Measurements from ENCODE around the gene SLC26A6.

SLC26A6 gene

DNA sequence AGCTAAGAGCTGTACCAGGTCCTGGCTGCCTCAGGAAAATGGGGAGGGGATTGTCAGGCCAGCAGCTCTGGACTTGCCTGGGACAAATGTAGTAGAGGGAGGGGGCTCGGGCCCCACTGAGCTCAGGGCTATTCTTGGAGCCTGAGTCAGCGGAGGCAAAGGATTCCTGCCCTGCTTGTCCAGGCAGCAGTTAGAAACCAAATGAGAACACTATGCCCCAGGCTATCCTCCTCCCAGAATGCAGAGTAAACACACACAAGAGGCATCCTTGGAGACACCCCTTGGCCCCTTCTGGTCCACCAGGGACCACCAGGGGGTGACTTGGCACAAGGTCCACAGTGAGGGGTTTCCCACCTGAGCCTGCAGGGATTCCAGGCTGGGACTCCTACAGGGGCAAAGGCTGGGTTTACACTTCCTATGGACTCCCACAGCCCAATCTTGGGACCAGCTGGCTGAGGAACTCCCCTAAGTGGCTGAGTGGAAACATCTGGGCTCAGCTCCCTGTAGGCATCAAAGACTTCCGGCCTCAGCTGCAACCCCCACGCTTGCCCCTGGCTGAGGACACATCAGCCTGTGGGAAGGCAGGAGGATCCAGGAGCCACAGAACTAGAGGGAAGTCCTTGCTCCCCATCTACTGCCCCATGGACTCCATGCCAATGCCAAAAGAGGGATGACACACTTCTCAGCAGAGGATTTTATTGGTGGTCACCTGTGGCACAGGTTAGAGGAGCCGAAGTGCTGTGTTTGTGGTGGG is 36.8 kb downstream of the SLC26A6 start:
- peaks cover 20 to 61% (median 41%) of the 10 kb centered on the region in 4 experiments for H3K36me3 ChIP-seq (ENCODE audit: control insufficient read depth in 4 of 4, insufficient read depth in 4 of 4, low read length in 3 of 4)
- H3K9me3 ChIP-seq (ENCODE audit: control extremely low read depth in 1 of 5, control insufficient read depth in 4 of 5, insufficient read depth in 2 of 5, low read depth in 1 of 5, low read length in 4 of 5): no peaks in the 10 kb centered on the region
- DNase-seq: no peak
- no peak overlapping the region for H3K4me3 ChIP-seq (ENCODE audit: control insufficient read depth in 1 of 7, extremely low read depth in 1 of 7, insufficient read depth in 4 of 7, low read depth in 2 of 7, low read length in 6 of 7)
- 96% methylated on average over 4 of the region's 5 CpGs for WGBS (ENCODE audit: insufficient coverage)
- H3K27me3 ChIP-seq (replicated peaks in 2 of 5; ENCODE audit: control insufficient read depth in 4 of 5, insufficient read depth in 5 of 5, low read length in 4 of 5): peaks cover 0 to 33% (median 15%) of the 10 kb centered on the region in 5 experiments
- peaks cover 0 to 12% (median 4%) of the 10 kb centered on the region in 4 experiments for H3K4me1 ChIP-seq (ENCODE audit: control extremely low read depth in 1 of 4, control insufficient read depth in 4 of 4, insufficient read depth in 4 of 4, low read length in 3 of 4)
- no peak overlapping the region for H3K27ac ChIP-seq (ENCODE audit: insufficient read depth in 1 of 2, low read depth in 1 of 2, low read length in 2 of 2, poor library complexity in 1 of 2, severe bottlenecking in 2 of 2)
- CTCF ChIA-PET: no interaction called here
- POLR2A ChIA-PET: interaction anchor here (0.5 kb wide), 1 partner anchor 44 kb away, joined by 3 read pairs; no protein-coding TSS in a partner anchor

DNA sequence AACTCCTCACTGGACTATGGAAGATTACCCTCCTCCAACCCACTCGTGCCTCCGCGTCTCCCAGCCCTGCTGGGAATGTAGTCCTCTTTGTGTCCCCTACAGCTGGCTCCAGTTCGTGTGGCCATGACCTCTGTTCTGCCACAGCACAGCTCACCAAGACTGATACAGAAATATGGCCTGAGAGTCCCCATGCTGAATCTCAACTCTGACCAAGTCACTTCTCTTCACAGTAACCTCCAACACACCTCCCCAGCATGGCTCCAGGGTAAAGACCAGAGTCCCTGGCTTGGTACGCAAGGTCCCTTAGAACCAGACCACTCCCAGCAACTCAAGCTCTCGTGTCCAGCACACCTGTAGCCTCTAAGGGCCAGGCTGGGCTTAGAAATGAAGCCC is 37.9 kb downstream of the SLC26A6 start:
- Histone ChIP-seq H3K27me3 (replicated peaks in 2 of 5; ENCODE audit: control insufficient read depth in 4 of 5, insufficient read depth in 5 of 5, low read length in 4 of 5) (peaks cover 0 to 42% (median 18%) of the 10 kb centered on the region in 5 experiments), H3K27ac (ENCODE audit: insufficient read depth in 1 of 2, low read depth in 1 of 2, low read length in 2 of 2, poor library complexity in 1 of 2, severe bottlenecking in 2 of 2) (no peak overlapping the region), H3K9me3 (ENCODE audit: control extremely low read depth in 1 of 5, control insufficient read depth in 4 of 5, insufficient read depth in 2 of 5, low read depth in 1 of 5, low read length in 4 of 5) (no peaks in the 10 kb centered on the region), H3K36me3 (ENCODE audit: control insufficient read depth in 4 of 4, insufficient read depth in 4 of 4, low read length in 3 of 4) (peaks cover 17 to 50% (median 32%) of the 10 kb centered on the region in 4 experiments), H3K4me1 (ENCODE audit: control extremely low read depth in 1 of 4, control insufficient read depth in 4 of 4, insufficient read depth in 4 of 4, low read length in 3 of 4) (peaks cover 0 to 12% (median 4%) of the 10 kb centered on the region in 4 experiments), H3K4me3 (ENCODE audit: control insufficient read depth in 1 of 7, extremely low read depth in 1 of 7, insufficient read depth in 4 of 7, low read depth in 2 of 7, low read length in 6 of 7) (no peak overlapping the region)
- ChIA-PET CTCF (no interaction called here), POLR2A (interaction anchor here (0.6 kb wide), 1 partner anchor 309 kb away, joined by 3 read pairs; no protein-coding TSS in a partner anchor)
- no peak for DNase-seq
- WGBS (ENCODE audit: insufficient coverage): 85% methylated on average over 6 of the region's 6 CpGs

DNA sequence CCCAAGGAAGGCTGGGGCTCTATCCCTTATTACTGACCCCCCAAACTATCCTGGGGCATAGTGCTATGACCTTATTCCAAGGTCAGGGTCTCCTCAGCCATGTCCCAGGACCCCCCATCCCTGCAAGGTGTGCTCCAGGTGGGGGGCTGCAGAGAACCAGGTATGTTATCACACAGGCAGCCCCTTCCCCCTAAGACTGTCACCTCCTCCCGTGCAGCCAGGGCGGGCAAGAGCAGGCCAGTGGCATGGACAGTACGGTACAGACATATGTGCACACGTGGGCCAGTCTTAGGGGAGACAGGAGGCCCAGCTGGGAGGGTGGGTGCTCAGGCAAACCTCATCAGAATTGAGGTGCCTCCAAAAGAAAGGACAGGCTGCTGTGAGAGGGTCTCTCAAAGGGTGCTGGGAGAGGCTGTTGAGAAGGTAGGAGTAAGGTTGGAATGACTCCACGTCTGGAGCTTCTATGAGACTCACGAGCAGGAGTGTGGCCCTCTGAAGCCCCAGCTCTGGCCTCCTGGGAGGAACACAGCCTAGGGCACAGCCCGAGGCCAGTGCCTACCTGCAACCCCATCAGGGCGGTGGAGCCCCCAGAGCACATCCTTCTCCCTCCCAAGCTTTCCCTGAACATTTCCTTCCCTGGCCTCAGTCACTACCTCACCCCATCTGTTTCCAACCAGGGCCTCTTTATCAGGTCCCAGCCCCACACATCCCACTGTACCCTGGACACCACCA is 38.4 kb downstream of the SLC26A6 start:
- Histone ChIP-seq H3K4me1 (ENCODE audit: control extremely low read depth in 1 of 4, control insufficient read depth in 4 of 4, insufficient read depth in 4 of 4, low read length in 3 of 4) (peaks cover 0 to 12% (median 4%) of the 10 kb centered on the region in 4 experiments), H3K36me3 (ENCODE audit: control insufficient read depth in 4 of 4, insufficient read depth in 4 of 4, low read length in 3 of 4) (peaks cover 17 to 46% (median 31%) of the 10 kb centered on the region in 4 experiments), H3K9me3 (ENCODE audit: control extremely low read depth in 1 of 5, control insufficient read depth in 4 of 5, insufficient read depth in 2 of 5, low read depth in 1 of 5, low read length in 4 of 5) (no peaks in the 10 kb centered on the region), H3K27me3 (replicated peaks in 2 of 5; ENCODE audit: control insufficient read depth in 4 of 5, insufficient read depth in 5 of 5, low read length in 4 of 5) (peaks cover 0 to 42% (median 18%) of the 10 kb centered on the region in 5 experiments), H3K27ac (ENCODE audit: insufficient read depth in 1 of 2, low read depth in 1 of 2, low read length in 2 of 2, poor library complexity in 1 of 2, severe bottlenecking in 2 of 2) (no peak overlapping the region), H3K4me3 (ENCODE audit: control insufficient read depth in 1 of 7, extremely low read depth in 1 of 7, insufficient read depth in 4 of 7, low read depth in 2 of 7, low read length in 6 of 7) (no peak overlapping the region)
- CTCF ChIA-PET: no interaction called here
- WGBS (ENCODE audit: insufficient coverage): 80% methylated on average over 5 of the region's 8 CpGs
- POLR2A ChIA-PET: interaction anchor here (0.6 kb wide), 1 partner anchor 309 kb away, joined by 3 read pairs; no protein-coding TSS in a partner anchor
- DNase-seq: no peak

DNA sequence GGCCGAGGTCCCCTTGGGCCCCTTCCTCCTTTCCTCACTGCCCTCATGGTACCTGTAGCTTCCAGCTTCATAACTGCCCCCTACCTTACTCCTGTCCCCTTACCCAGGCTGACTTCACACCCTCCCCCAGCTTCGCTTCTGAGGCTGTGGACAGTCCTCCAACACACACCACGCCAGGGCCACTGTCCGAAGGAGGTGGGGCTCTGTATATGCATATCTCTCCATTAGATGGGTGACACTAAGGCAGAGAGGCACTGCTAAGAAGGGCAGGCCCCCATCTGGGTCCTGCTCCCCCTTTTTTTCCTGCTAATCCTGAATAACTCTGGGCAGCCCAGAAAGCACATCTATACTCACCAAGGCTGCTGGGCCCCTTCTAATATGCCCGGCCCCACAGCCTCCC is 39.1 kb downstream of the SLC26A6 start:
- WGBS (ENCODE audit: insufficient coverage): 77% methylated on average over 3 of the region's 5 CpGs
- Histone ChIP-seq H3K36me3 (ENCODE audit: control insufficient read depth in 4 of 4, insufficient read depth in 4 of 4, low read length in 3 of 4) (peaks cover 12 to 40% (median 25%) of the 10 kb centered on the region in 4 experiments), H3K4me3 (ENCODE audit: control insufficient read depth in 1 of 7, extremely low read depth in 1 of 7, insufficient read depth in 4 of 7, low read depth in 2 of 7, low read length in 6 of 7) (no peak overlapping the region), H3K27ac (ENCODE audit: insufficient read depth in 1 of 2, low read depth in 1 of 2, low read length in 2 of 2, poor library complexity in 1 of 2, severe bottlenecking in 2 of 2) (no peak overlapping the region), H3K27me3 (replicated peaks in 2 of 5; ENCODE audit: control insufficient read depth in 4 of 5, insufficient read depth in 5 of 5, low read length in 4 of 5) (peaks cover 0 to 42% (median 18%) of the 10 kb centered on the region in 5 experiments), H3K9me3 (ENCODE audit: control extremely low read depth in 1 of 5, control insufficient read depth in 4 of 5, insufficient read depth in 2 of 5, low read depth in 1 of 5, low read length in 4 of 5) (no peaks in the 10 kb centered on the region), H3K4me1 (ENCODE audit: control extremely low read depth in 1 of 4, control insufficient read depth in 4 of 4, insufficient read depth in 4 of 4, low read length in 3 of 4) (peaks cover 0 to 12% (median 4%) of the 10 kb centered on the region in 4 experiments)
- POLR2A ChIA-PET: no interaction called here
- CTCF ChIA-PET: interaction anchor here (0.6 kb wide), 1 partner anchor 1175 kb away, joined by 3 read pairs; no protein-coding TSS in a partner anchor
- DNase-seq: no peak

DNA sequence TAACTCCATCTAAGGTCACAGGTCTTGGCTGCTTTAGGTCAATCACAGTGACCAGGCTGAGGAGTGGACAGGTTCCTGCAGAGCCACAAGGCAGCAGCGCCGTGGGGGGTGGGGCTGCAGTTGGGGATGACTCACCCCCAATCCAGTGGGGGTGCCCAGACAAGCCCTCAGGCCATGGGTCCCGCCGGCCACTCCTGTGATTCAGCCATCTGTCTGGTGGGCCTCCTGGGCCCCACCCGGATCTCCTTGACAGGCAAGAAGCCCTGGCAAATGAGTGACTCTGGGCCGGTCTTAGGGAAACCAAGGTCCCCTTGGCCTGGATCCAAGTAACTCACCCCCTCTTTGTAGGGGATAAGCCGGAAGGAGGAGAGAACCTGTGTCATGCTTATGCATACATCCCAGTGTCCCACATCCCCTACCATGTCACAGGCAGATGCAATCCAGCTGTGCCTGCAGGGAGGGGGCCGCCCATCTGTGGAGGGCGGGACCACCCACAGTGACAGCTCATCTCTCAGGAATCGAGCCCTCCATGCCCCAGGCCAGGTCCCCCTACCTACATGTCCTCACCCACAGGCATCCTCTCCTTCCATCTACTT is 39.6 kb downstream of the SLC26A6 start:
- DNase-seq: peak in 2 of 3 donors; percentile 37 to 48

DNA sequence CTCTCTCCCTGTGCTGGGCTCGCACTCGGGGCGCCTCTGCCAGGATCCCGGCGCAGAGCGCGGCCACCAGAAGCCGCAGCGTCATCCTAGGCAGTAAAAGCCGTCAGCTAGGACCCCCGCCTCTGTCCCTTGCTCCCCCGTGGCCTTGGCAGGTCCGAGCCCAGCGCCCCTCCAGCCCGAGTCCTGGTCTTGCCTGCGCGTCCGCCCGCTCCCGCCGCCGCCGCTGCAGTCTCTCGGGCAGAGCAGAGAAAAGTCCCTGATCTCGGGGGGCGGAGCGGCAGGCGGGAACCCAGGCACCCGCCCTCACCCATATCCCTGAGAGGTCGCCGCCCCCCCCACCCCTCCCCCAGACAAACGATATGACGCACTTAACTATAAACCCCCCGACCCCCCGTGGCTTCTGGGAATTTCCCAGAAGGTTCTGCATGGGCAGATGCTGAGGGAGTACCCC is 40.2 kb downstream of the SLC26A6 start, which contains the start of gene COL7A1:
COL7A1 (minus strand) TSS at position 255 of the 451 bp plus-strand sequence; CDS start at position 85, 170 bp downstream.
- peaks cover 0 to 12% (median 4%) of the 10 kb centered on the region in 4 experiments for H3K4me1 ChIP-seq (ENCODE audit: control extremely low read depth in 1 of 4, control insufficient read depth in 4 of 4, insufficient read depth in 4 of 4, low read length in 3 of 4)
- no peaks in the 10 kb centered on the region for H3K9me3 ChIP-seq (ENCODE audit: control extremely low read depth in 1 of 5, control insufficient read depth in 4 of 5, insufficient read depth in 2 of 5, low read depth in 1 of 5, low read length in 4 of 5)
- H3K4me3 ChIP-seq (ENCODE audit: control insufficient read depth in 1 of 7, extremely low read depth in 1 of 7, insufficient read depth in 4 of 7, low read depth in 2 of 7, low read length in 6 of 7): peak within 1 kb of the TSS in 3 of 7 experiments; percentile 24 to 45 (median 43)
- H3K36me3 ChIP-seq (ENCODE audit: control insufficient read depth in 4 of 4, insufficient read depth in 4 of 4, low read length in 3 of 4): peaks cover 6 to 29% (median 19%) of the 10 kb centered on the region in 4 experiments
- H3K27ac ChIP-seq (ENCODE audit: insufficient read depth in 1 of 2, low read depth in 1 of 2, low read length in 2 of 2, poor library complexity in 1 of 2, severe bottlenecking in 2 of 2): no peak within 1 kb of the TSS
- peak in 1 of 3 donors; percentile 59 for DNase-seq
- ChIA-PET POLR2A (no interaction called here), CTCF (interaction anchor here (0.6 kb wide), 1 partner anchor 248 kb away, joined by 3 read pairs; no protein-coding TSS in a partner anchor)
- WGBS (ENCODE audit: insufficient coverage): under 1% methylated on average over 19 of the region's 35 CpGs
- H3K27me3 ChIP-seq (replicated peaks in 2 of 5; ENCODE audit: control insufficient read depth in 4 of 5, insufficient read depth in 5 of 5, low read length in 4 of 5): peaks cover 0 to 47% (median 18%) of the 10 kb centered on the region in 5 experiments

More for the DNA sequence above, 39.6 kb downstream of the SLC26A6 start:
- H3K4me3 ChIP-seq (ENCODE audit: control insufficient read depth in 1 of 7, extremely low read depth in 1 of 7, insufficient read depth in 4 of 7, low read depth in 2 of 7, low read length in 6 of 7): no peak overlapping the region
- no peak overlapping the region for H3K27ac ChIP-seq (ENCODE audit: insufficient read depth in 1 of 2, low read depth in 1 of 2, low read length in 2 of 2, poor library complexity in 1 of 2, severe bottlenecking in 2 of 2)
- H3K27me3 ChIP-seq (replicated peaks in 2 of 5; ENCODE audit: control insufficient read depth in 4 of 5, insufficient read depth in 5 of 5, low read length in 4 of 5): peaks cover 0 to 42% (median 18%) of the 10 kb centered on the region in 5 experiments
- no peaks in the 10 kb centered on the region for H3K9me3 ChIP-seq (ENCODE audit: control extremely low read depth in 1 of 5, control insufficient read depth in 4 of 5, insufficient read depth in 2 of 5, low read depth in 1 of 5, low read length in 4 of 5)
- ChIA-PET POLR2A (no interaction called here), CTCF (interaction anchor here (0.6 kb wide), 2 partner anchors 249 to 1175 kb away, joined by 3 read pairs; no protein-coding TSS in a partner anchor)
- H3K4me1 ChIP-seq (ENCODE audit: control extremely low read depth in 1 of 4, control insufficient read depth in 4 of 4, insufficient read depth in 4 of 4, low read length in 3 of 4): peaks cover 0 to 12% (median 4%) of the 10 kb centered on the region in 4 experiments
- peaks cover 9 to 34% (median 22%) of the 10 kb centered on the region in 4 experiments for H3K36me3 ChIP-seq (ENCODE audit: control insufficient read depth in 4 of 4, insufficient read depth in 4 of 4, low read length in 3 of 4)
- 61% methylated on average over 9 of the region's 10 CpGs for WGBS (ENCODE audit: insufficient coverage)
